ENCODE measurements around the gene VTI1A. TPM values are rescaled to one million over a fixed set of nuclear protein-coding genes. Genes with fewer than 3 reads are reported as not detected.

Gene VTI1A
- polyA plus RNA-seq, 1 experiment, result 20.4 TPM

DNA sequence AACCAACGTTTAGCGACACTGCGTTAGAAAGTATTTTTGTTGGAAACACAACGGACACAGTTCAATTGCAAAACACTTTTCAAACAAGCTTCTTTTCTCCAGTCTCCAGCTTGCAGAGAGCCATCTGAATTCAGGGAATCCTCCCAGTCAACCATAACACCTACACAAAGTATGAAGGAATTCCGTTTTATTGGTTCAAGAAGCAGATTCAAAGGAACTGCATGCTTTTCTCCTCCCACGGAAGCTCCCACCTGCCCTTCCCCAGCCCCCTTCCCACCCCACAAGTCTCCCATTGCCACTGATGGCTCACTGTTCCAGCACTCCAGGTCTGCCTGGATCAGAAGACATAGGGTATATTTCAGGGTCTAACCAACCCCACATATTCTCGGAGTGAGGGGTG, 312.5 kb downstream of the VTI1A start:
- TF ChIP-seq CTCF (IDR thresholded peaks at IDR 0.05; ENCODE audit: low read depth, low read length), result no peak
- H3K27ac ChIP-seq (ENCODE audit: low read depth, low read length), result no peak overlapping the region
- ChIA-PET POLR2A (no interaction called here), CTCF (no interaction called here)
- no peak for DNase-seq (ENCODE audit: low read depth, low spot score)
- no peaks in the 10 kb centered on the region for H3K9me3 ChIP-seq (ENCODE audit: control insufficient read depth, insufficient read depth, low read length)
- H3K4me3 ChIP-seq (ENCODE audit: low read depth, low read length), result no peak overlapping the region
- no peaks in the 10 kb centered on the region for H3K27me3 ChIP-seq (ENCODE audit: control insufficient read depth, insufficient read depth, low read length)

GRCh38 chr10:112761256-112761655, 314.2 kb downstream of the VTI1A start:
- Histone ChIP-seq H3K27ac (ENCODE audit: low read depth, low read length) (no peak overlapping the region), H3K27me3 (ENCODE audit: control insufficient read depth, insufficient read depth, low read length) (no peaks in the 10 kb centered on the region), H3K9me3 (ENCODE audit: control insufficient read depth, insufficient read depth, low read length) (no peaks in the 10 kb centered on the region), H3K4me3 (ENCODE audit: low read depth, low read length) (no peak overlapping the region)
- POLR2A ChIA-PET, result no interaction called here
- no peak for TF ChIP-seq CTCF (IDR thresholded peaks at IDR 0.05; ENCODE audit: low read depth, low read length)
- CTCF ChIA-PET, result interaction anchor here (1.4 kb wide), 1 partner anchor 8 kb away, joined by 4 read pairs; no protein-coding TSS in a partner anchor
- DNase-seq (ENCODE audit: low read depth, low spot score), result no peak

- no peak overlapping the region for H3K27ac ChIP-seq (ENCODE audit: low read depth, low read length)
- CTCF ChIA-PET, result interaction anchor here (1.5 kb wide), 1 partner anchor 621 kb away, joined by 6 read pairs; no protein-coding TSS in a partner anchor
- no peaks in the 10 kb centered on the region for H3K27me3 ChIP-seq (ENCODE audit: control insufficient read depth, insufficient read depth, low read length)
- no peak overlapping the region for H3K4me3 ChIP-seq (ENCODE audit: low read depth, low read length)
- TF ChIP-seq CTCF (IDR thresholded peaks at IDR 0.05; ENCODE audit: low read depth, low read length), result no peak
- POLR2A ChIA-PET, result interaction anchor here (0.7 kb wide), 2 partner anchors 28 to 46 kb away, joined by 5 to 8 read pairs; no protein-coding TSS in a partner anchor
- no peaks in the 10 kb centered on the region for H3K9me3 ChIP-seq (ENCODE audit: control insufficient read depth, insufficient read depth, low read length)
- DNase-seq (ENCODE audit: low read depth, low spot score), result peak; percentile 51
Measured at GRCh38 chr10:112763916-112764520, 317.0 kb downstream of the VTI1A start.

DNA sequence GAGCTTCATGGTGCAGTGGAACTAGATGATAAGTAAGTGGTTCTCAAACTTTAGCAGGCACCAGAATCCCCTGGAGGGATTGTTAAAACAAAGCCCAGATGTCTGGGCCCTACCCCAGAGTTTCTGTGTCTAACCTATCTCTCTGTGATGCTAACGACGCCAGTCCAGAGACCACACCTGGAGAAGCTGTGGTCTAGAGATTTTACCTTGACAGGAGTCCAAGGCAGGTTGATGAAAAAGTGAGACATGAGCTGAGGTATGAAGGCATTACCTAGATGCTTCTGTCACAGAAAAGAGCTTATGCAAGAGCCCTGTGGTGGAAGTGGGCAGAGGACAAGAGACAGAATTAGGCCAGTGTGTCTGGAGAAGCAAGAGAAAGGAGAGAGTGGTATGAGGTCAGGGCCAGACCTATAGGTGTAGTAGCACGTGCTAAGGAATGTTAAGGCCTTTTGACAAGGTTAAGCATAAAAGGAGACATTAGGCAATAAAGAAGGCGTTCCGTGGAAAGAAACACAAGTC, 318.8 kb downstream of the VTI1A start:
- TF ChIP-seq CTCF (IDR thresholded peaks at IDR 0.05; ENCODE audit: low read depth, low read length), result no peak
- Histone ChIP-seq H3K4me3 (ENCODE audit: low read depth, low read length) (no peak overlapping the region), H3K27ac (ENCODE audit: low read depth, low read length) (no peak overlapping the region), H3K27me3 (ENCODE audit: control insufficient read depth, insufficient read depth, low read length) (no peaks in the 10 kb centered on the region), H3K9me3 (ENCODE audit: control insufficient read depth, insufficient read depth, low read length) (no peaks in the 10 kb centered on the region)
- no peak for DNase-seq (ENCODE audit: low read depth, low spot score)
- ChIA-PET CTCF (interaction anchor here (0.5 to 2.7 kb wide), 4 partner anchors 10 to 620 kb away, joined by 6 to 11 read pairs (median 8); no protein-coding TSS in a partner anchor), POLR2A (no interaction called here)

DNA sequence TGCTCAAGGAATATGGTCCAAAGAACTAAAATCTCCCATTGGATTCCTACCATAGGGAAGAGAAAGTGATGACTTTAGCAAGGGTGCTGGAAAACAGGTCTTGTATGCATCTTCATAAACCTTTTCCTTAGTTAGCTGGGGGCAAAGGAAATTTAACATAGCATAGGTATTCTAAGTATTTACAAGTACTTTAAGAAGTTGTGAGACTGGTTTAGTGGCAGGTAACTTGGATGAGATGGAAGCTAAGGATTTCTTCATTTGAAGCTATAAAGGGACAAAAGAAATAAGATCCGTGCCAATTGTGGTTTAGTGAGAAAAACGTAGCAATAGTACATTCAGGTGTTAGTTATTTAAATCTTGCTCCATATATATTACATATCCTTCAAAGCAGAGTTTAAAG, 319.6 kb downstream of the VTI1A start:
- POLR2A ChIA-PET, result no interaction called here
- no peak overlapping the region for H3K27ac ChIP-seq (ENCODE audit: low read depth, low read length)
- H3K9me3 ChIP-seq (ENCODE audit: control insufficient read depth, insufficient read depth, low read length), result no peaks in the 10 kb centered on the region
- no peak overlapping the region for H3K4me3 ChIP-seq (ENCODE audit: low read depth, low read length)
- TF ChIP-seq CTCF (IDR thresholded peaks at IDR 0.05; ENCODE audit: low read depth, low read length), result no peak
- no peaks in the 10 kb centered on the region for H3K27me3 ChIP-seq (ENCODE audit: control insufficient read depth, insufficient read depth, low read length)
- CTCF ChIA-PET, result interaction anchor here (2.3 to 2.7 kb wide), 3 partner anchors 9 to 619 kb away, joined by 8 to 11 read pairs (median 9); no protein-coding TSS in a partner anchor
- no peak for DNase-seq (ENCODE audit: low read depth, low spot score)
